NB4 (cell line): ENCODE data around the gene STXBP1.
"Not testable (repeated sequence)": the region's sequence is repeated elsewhere in the genome, so short reads cannot be mapped to it uniquely, and the experiment has no call there.

Experiments
- DNase-seq: peaks from one replicate; pipeline ENCODE4 v3.0.0; 2010; ENCODE audit warnings: low read depth
- H3K4me3 ChIP-seq: one replicate; pipeline ENCODE4 v1.5.1; 2011; ENCODE audit warnings: mild to moderate bottlenecking, low read depth, low read length, moderate library complexity
- CTCF ChIP-seq: IDR thresholded peaks from one replicate; pipeline ENCODE4 v1.5.1; 2012; ENCODE audit warnings: low read depth, low read length
- MAX ChIP-seq: IDR thresholded peaks from 2 replicates; pipeline ENCODE4 v1.6.1; 2011; ENCODE audit warnings: low read depth, low read length
- MYC ChIP-seq: IDR thresholded peaks from 2 replicates; pipeline ENCODE4 v1.6.1; 2011; ENCODE audit warnings: low read depth, low read length
- POLR2A ChIP-seq: IDR thresholded peaks from 2 replicates; pipeline ENCODE4 v1.6.1; 2011; ENCODE audit warnings: mild to moderate bottlenecking; ENCODE audit not compliant: insufficient read length; ENCODE audit errors: extremely low read depth

The STXBP1 gene

DNA sequence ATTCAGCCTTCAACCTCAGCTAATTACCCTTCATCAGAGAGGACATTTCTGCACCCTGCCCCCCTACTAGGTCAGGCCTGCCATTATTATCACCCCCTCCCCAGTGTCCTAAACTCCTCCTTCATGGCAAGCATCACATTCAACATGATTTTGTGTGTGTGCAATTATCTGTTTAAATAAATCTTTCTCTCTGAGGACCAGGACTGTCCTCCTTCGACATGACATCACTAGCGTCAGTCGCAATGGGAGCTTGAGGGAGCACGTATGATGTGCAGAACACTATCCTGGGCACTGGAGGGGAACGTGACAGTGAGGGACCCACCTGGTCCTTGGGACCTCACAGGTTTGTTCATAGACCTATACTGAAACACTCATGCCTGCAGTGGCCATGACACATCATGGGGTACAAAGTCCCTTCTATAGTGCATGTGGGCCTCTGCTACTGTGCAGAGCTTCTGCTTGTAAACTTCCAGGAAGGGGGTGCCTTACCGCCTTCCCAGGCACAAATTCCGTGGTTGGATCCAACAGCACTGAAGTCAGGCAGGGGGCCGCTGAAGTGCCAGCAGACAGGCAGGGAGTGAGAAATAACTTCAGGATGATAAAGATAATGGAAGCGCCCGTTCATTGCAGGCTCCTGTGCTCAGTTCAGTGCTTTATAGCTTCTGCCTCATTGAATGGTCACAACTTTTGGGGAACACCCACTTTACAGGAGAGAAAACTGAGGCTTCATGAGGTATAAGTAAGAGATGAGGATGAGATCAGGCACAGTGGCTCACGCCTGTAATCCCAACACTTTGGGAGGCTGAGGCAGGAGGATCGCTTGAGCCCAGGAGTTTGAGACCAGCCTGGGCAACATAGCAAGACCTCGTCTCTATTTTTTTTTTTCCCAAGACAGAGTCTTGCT, 36.0 kb upstream of the STXBP1 start:
- DNase-seq, result no peak
- TF ChIP-seq MYC (no peak), MAX (no peak), CTCF (no peak), POLR2A (no peak)
- H3K4me3 ChIP-seq, result no peak overlapping the region

DNA sequence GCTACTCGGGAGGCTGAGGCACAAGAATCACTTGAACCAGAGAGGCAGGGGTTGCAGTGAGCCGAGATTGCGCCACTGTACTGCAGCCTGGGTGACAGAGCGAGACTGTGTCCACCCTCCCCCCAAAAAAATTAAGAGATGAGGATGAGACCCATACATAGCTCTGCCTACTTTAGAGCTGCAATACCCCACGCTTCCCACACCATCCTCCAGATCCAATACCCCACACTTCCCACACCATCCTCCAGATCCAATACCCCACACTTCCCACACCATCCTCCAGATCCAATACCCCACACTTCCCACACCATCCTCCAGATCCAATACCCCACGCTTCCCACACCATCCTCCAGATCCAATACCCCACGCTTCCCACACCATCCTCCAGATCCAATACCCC, 34.9 kb upstream of the STXBP1 start:
- DNase-seq, H3K4me3 ChIP-seq: not testable (repeated sequence)

DNA sequence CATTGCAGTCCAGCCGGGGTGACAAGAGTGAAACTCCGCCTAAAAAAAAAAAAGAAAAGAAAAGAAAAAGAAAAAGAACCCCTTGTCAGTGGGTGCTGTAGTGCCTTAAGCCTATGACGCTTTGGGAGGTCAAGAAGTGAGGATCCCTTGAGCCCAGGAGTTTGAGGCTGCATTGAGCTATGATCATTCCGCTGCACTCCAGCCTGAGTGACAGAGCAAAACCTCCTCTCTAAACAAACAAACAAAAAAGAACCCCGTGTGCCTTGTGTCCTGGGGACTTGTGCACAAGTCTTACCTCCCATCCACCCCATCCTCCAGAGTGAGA, 33.5 kb upstream of the STXBP1 start:
- TF ChIP-seq POLR2A (no peak), MYC (no peak)
- DNase-seq, result no peak
- peak overlapping the region; percentile 48 for H3K4me3 ChIP-seq

GRCh38 chr9:127578952-127579853, 32.9 kb upstream of the STXBP1 start:
- DNase-seq, result peak; percentile 98
- peak overlapping the region; percentile 48 for H3K4me3 ChIP-seq
- TF ChIP-seq MAX (no peak), CTCF (peak; percentile 24), POLR2A (no peak), MYC (peak; percentile 15)

GRCh38 chr9:127580366-127580765, 31.7 kb upstream of the STXBP1 start:
- TF ChIP-seq MAX (no peak), POLR2A (no peak), CTCF (no peak), MYC (no peak)
- H3K4me3 ChIP-seq, result no peak overlapping the region
- no peak for DNase-seq

DNA sequence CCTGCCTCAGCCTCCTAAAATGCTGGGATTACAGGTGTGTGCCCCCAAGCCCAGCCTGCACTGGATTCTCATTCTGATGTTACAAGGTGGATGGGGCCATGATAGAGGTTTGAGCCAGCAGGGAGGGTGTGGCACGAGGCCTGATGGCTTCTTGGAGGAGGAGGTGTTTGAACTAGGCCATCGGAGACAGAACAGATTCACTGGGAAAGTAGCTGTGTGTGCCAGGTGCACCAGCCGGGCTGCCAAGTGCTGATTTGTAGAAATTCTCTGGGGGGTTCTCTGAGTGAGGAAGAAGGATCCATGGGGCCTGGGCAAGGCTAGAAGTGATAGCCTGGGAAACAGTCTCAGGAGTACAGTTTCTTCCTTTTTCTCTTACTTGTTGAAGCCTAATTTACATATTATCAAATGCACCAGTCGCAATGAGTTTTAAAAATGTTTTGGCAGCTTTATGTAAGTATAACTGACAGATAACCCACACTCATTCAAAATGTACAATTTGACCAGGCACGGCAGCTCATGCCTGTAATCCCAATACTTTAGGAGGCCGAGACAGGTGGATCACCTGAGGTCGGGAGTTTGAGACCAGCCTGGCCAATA, 31.1 kb upstream of the STXBP1 start:
- no peak overlapping the region for H3K4me3 ChIP-seq
- DNase-seq, result no peak
- no peak for TF ChIP-seq POLR2A
- TF ChIP-seq MYC, result no peak
- no peak for TF ChIP-seq CTCF
- TF ChIP-seq MAX, result no peak

GRCh38 chr9:127584474-127584805, 27.6 kb upstream of the STXBP1 start:
- peak; percentile 29 for DNase-seq
- H3K4me3 ChIP-seq, result not testable (repeated sequence)
